Neural cell (in vitro differentiated cells): ENCODE data around the gene GFAP. TPM values are rescaled to one million over a fixed set of nuclear protein-coding genes. Genes with fewer than 3 reads are reported as not detected.

Experiments used
- H2AFZ ChIP-seq: fragments of 200-600, 300-800 bp; sonication (generic), shearing (Covaris generic); 2 replicates; pipeline ENCODE4 v1.6.0; 2014; ENCODE audit warnings: low read depth, mild to moderate bottlenecking, antibody characterized with exemption, low read length, moderate library complexity
- H3F3A ChIP-seq: fragments of 200-600 bp; shearing (Covaris generic); 2 replicates; pipeline ENCODE4 v1.6.1; 2016; ENCODE audit warnings: mild to moderate bottlenecking, moderate library complexity, mixed read lengths, antibody characterized with exemption, low read length; ENCODE audit not compliant: insufficient read depth, poor library complexity, severe bottlenecking
- H3K27ac ChIP-seq: fragments of 200-600, 300-800 bp; sonication (generic), shearing (Covaris generic); 2 replicates; pipeline ENCODE4 v1.5.1; 2014; ENCODE audit warnings: mild to moderate bottlenecking, low read length, moderate library complexity
- H3K27me3 ChIP-seq: fragments of 300-800, 200-600 bp; sonication (generic), shearing (Covaris generic); 2 replicates; pipeline ENCODE4 v1.6.0; 2014; ENCODE audit warnings: mild to moderate bottlenecking, low read depth, low read length, moderate library complexity; ENCODE audit not compliant: insufficient read depth
- H3K36me3 ChIP-seq: fragments of 300-800, 200-600 bp; sonication (generic), shearing (Covaris generic); 2 replicates; pipeline ENCODE4 v1.5.1; 2014; ENCODE audit warnings: mild to moderate bottlenecking, antibody characterized with exemption, low read length, moderate library complexity; ENCODE audit not compliant: insufficient read depth
- H3K4me2 ChIP-seq: fragments of 300-800, 200-600 bp; sonication (generic), shearing (Covaris generic); 2 replicates; pipeline ENCODE4 v1.6.0; 2014; ENCODE audit warnings: mild to moderate bottlenecking, low read length
- H3K4me3 ChIP-seq: fragments of 300-800, 200-600 bp; sonication (generic), shearing (Covaris generic); 2 replicates; pipeline ENCODE4 v1.5.1; 2014; ENCODE audit warnings: mild to moderate bottlenecking, low read length, moderate library complexity
- H3K79me2 ChIP-seq: fragments of 200-600 bp; shearing (Covaris generic); replicated peaks from 2 replicates; pipeline ENCODE4 v1.6.0; 2014; ENCODE audit warnings: mild to moderate bottlenecking, low read length, moderate library complexity; ENCODE audit not compliant: insufficient read depth
- H3K9ac ChIP-seq: fragments of 300-800, 200-600 bp; sonication (generic), shearing (Covaris generic); 2 replicates; pipeline ENCODE4 v1.6.1; 2016; ENCODE audit warnings: mild to moderate bottlenecking, low read length, mixed read lengths
- H3K9me2 ChIP-seq: fragments of 200-600 bp; shearing (Covaris generic); 2 replicates; pipeline ENCODE4 v1.6.1; 2016; ENCODE audit warnings: mild to moderate bottlenecking, low read length, mixed read lengths; ENCODE audit not compliant: insufficient read depth
- H3K9me3 ChIP-seq: fragments of 200-600, 300-800 bp; sonication (generic), shearing (Covaris generic); 2 replicates; pipeline ENCODE4 v1.6.1; 2016; ENCODE audit warnings: mild to moderate bottlenecking, mixed run types, low read length, moderate library complexity, mixed read lengths
- H4K20me1 ChIP-seq: fragments of 200-600 bp; shearing (Covaris generic); 2 replicates; pipeline ENCODE4 v1.6.1; 2016; ENCODE audit warnings: mild to moderate bottlenecking, mixed run types; ENCODE audit not compliant: insufficient read depth
- EP300 ChIP-seq: fragments of 450-650 bp; conservative IDR thresholded peaks from 2 replicates; pipeline ENCODE4 v1.6.1; 2014; ENCODE audit warnings: antibody characterized with exemption, mild to moderate bottlenecking, moderate library complexity; ENCODE audit not compliant: poor library complexity, severe bottlenecking
- EZH2 ChIP-seq: fragments of 200-600, 300-800 bp; shearing (Covaris generic), sonication (generic); IDR thresholded peaks from 2 replicates; pipeline ENCODE4 v1.6.1; 2014; ENCODE audit warnings: antibody characterized with exemption, low read length, borderline replicate concordance, mild to moderate bottlenecking; ENCODE audit not compliant: insufficient read depth, poor library complexity, severe bottlenecking
- MXI1 ChIP-seq: fragments of 450-650 bp; conservative IDR thresholded peaks from 2 replicates; pipeline ENCODE4 v1.6.1; 2014; ENCODE audit warnings: antibody characterized with exemption, mild to moderate bottlenecking; ENCODE audit not compliant: poor library complexity, severe bottlenecking
- POLR2AphosphoS5 ChIP-seq: IDR thresholded peaks from 2 replicates; pipeline ENCODE4 v1.6.1; 2012
- RAD21 ChIP-seq: fragments of 450-650 bp; conservative IDR thresholded peaks from 2 replicates; pipeline ENCODE4 v1.6.1; 2014; ENCODE audit warnings: antibody characterized with exemption, mild to moderate bottlenecking, moderate library complexity
- SMC3 ChIP-seq: fragments of 450-650 bp; conservative IDR thresholded peaks from 2 replicates; pipeline ENCODE4 v1.6.1; 2014; ENCODE audit warnings: antibody characterized with exemption, mild to moderate bottlenecking, moderate library complexity; ENCODE audit not compliant: poor library complexity
- TAF1 ChIP-seq: IDR thresholded peaks from 2 replicates; pipeline ENCODE4 v1.6.1; 2012; ENCODE audit warnings: low read depth
- polyA plus RNA-seq: library from polyadenylated mRNA; depleted of rRNA; stranded (reverse); fragments of >200 nt; gene quantifications from 2 replicates; pipeline ENCODE4 v1.2.3, GENCODE V29; 2014
- TF ChIP-seq, protein P1 (sequence below): IDR thresholded peaks from 2 replicates; pipeline ENCODE4 v1.6.1; 2012; ENCODE audit warnings: borderline replicate concordance
- TF ChIP-seq, protein P2 (sequence below): fragments of 450-650 bp; IDR thresholded peaks from 2 replicates; pipeline ENCODE4 v1.5.1; 2014; ENCODE audit warnings: antibody characterized with exemption, mild to moderate bottlenecking, moderate library complexity; ENCODE audit not compliant: poor library complexity, severe bottlenecking

Gene GFAP
- polyA plus RNA-seq, 1 donor from 2014 or later = not detected

DNA sequence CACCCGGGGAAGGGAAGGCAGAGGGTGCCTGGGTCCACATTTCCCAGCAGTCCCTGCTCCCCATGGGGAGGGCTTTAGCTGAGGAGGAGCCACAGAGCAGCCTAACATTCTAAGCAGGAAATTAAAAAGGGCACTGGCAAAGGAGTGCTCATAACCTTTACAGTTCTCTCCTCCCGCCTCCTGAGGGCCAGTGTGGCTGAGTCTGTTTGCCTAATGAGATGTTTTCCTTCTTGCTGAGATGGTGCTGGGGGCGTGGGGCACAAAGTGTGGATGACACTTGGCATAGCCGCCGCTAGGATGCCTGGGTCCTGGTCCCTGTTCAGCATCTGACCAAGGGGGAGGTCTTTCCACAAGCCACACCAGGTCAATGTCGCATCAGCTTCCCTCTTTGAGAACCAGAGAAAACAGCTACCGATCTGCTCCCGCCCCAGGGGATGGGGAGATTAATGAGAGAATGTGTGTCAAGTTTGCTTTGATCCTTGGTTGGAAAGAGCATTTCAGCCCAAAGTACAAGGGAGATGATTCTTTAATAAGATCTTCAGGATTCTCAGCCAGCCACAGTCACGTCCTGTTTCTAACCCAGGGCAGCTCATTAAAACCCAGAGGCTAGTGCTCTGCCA lies 26.5 kb upstream of the GFAP start:
- Histone ChIP-seq H3K79me2 (peaks cover 39% of the 10 kb centered on the region), H4K20me1 (no peaks in the 10 kb centered on the region), H3K9ac (no peak overlapping the region), H3K27ac (no peak overlapping the region), H3K4me2 (no peak overlapping the region), H3F3A (no peaks in the 10 kb centered on the region), H2AFZ (no peak overlapping the region), H3K36me3 (no peaks in the 10 kb centered on the region), H3K9me3 (no peaks in the 10 kb centered on the region), H3K9me2 (no peaks in the 10 kb centered on the region), H3K27me3 (no peaks in the 10 kb centered on the region), H3K4me3 (no peak overlapping the region)
- TF ChIP-seq EZH2 (no peak), POLR2AphosphoS5 (no peak), EP300 (no peak), TAF1 (no peak), MXI1 (no peak), RAD21 (no peak), SMC3 (no peak)
- TF ChIP-seq, protein P1, sequence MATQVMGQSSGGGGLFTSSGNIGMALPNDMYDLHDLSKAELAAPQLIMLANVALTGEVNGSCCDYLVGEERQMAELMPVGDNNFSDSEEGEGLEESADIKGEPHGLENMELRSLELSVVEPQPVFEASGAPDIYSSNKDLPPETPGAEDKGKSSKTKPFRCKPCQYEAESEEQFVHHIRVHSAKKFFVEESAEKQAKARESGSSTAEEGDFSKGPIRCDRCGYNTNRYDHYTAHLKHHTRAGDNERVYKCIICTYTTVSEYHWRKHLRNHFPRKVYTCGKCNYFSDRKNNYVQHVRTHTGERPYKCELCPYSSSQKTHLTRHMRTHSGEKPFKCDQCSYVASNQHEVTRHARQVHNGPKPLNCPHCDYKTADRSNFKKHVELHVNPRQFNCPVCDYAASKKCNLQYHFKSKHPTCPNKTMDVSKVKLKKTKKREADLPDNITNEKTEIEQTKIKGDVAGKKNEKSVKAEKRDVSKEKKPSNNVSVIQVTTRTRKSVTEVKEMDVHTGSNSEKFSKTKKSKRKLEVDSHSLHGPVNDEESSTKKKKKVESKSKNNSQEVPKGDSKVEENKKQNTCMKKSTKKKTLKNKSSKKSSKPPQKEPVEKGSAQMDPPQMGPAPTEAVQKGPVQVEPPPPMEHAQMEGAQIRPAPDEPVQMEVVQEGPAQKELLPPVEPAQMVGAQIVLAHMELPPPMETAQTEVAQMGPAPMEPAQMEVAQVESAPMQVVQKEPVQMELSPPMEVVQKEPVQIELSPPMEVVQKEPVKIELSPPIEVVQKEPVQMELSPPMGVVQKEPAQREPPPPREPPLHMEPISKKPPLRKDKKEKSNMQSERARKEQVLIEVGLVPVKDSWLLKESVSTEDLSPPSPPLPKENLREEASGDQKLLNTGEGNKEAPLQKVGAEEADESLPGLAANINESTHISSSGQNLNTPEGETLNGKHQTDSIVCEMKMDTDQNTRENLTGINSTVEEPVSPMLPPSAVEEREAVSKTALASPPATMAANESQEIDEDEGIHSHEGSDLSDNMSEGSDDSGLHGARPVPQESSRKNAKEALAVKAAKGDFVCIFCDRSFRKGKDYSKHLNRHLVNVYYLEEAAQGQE = no peak
- TF ChIP-seq, protein P2, sequence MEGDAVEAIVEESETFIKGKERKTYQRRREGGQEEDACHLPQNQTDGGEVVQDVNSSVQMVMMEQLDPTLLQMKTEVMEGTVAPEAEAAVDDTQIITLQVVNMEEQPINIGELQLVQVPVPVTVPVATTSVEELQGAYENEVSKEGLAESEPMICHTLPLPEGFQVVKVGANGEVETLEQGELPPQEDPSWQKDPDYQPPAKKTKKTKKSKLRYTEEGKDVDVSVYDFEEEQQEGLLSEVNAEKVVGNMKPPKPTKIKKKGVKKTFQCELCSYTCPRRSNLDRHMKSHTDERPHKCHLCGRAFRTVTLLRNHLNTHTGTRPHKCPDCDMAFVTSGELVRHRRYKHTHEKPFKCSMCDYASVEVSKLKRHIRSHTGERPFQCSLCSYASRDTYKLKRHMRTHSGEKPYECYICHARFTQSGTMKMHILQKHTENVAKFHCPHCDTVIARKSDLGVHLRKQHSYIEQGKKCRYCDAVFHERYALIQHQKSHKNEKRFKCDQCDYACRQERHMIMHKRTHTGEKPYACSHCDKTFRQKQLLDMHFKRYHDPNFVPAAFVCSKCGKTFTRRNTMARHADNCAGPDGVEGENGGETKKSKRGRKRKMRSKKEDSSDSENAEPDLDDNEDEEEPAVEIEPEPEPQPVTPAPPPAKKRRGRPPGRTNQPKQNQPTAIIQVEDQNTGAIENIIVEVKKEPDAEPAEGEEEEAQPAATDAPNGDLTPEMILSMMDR = no peak

DNA sequence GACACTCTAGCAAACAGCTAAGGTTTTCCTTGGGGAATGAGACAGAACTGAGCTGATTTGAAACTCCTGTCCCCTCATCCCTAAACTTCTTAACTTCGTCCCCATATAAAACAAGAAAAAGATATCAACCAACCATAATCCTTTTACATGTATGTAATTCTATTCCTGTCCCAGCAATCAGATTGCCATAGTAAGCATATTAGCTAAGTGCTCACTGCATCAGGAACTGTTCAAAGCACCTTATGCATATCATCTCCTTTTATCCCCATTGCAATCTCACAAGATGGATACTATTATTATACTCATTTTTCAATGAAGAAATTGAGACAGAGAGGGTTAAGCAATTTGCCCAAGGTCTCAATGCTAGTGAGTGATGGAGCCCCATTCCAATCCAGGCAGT lies 25.5 kb upstream of the GFAP start:
- Histone ChIP-seq H3K4me3 (no peak overlapping the region), H3K4me2 (no peak overlapping the region), H3K36me3 (no peaks in the 10 kb centered on the region), H3K27ac (no peak overlapping the region), H3K9ac (no peak overlapping the region), H3F3A (no peaks in the 10 kb centered on the region), H3K9me3 (no peaks in the 10 kb centered on the region), H3K9me2 (no peaks in the 10 kb centered on the region), H3K79me2 (peaks cover 29% of the 10 kb centered on the region), H4K20me1 (no peaks in the 10 kb centered on the region), H3K27me3 (no peaks in the 10 kb centered on the region), H2AFZ (no peak overlapping the region)
- TF ChIP-seq TAF1 = no peak
- no peak for TF ChIP-seq MXI1
- no peak for TF ChIP-seq RAD21
- TF ChIP-seq, protein P1 = no peak
- no peak for TF ChIP-seq EP300
- TF ChIP-seq, protein P2 = no peak
- TF ChIP-seq SMC3 = no peak
- TF ChIP-seq POLR2AphosphoS5 = no peak
- no peak for TF ChIP-seq EZH2
